Ovary (tissue), 9 donors: Measurements from ENCODE around the gene FAR2. TPM values are rescaled to one million over a fixed set of nuclear protein-coding genes. Genes with fewer than 3 reads are reported as not detected.

Source experiments
- DNase-seq, 5 donors: peaks; one replicate each; pipeline ENCODE4 v3.0.0-alpha.2; 2019 to 2020
- H3K27ac ChIP-seq, 2 donors: fragments of 200-600 bp; one replicate each; pipeline versions ENCODE4 v1.5.1 to v1.8.0; 2019 to 2022
- H3K27me3 ChIP-seq: fragments of 200-600 bp; one replicate; pipeline ENCODE4 v1.8.0; 2022
- H3K36me3 ChIP-seq: fragments of 200-600 bp; sonication (generic); one replicate; pipeline ENCODE4 v1.5.1; 2019
- H3K4me1 ChIP-seq: one replicate; pipeline ENCODE4 v1.8.1; 2013; ENCODE audit warnings: mild to moderate bottlenecking, moderate library complexity; ENCODE audit not compliant: insufficient read depth
- H3K4me3 ChIP-seq: fragments of 200-600 bp; sonication (generic); one replicate; pipeline ENCODE4 v1.5.1; 2017
- H3K9me3 ChIP-seq, 2 donors: fragments of 200-600 bp in 1 of 2; sonication (generic) in 1 of 2; one replicate each; pipeline versions ENCODE4 v1.5.1 to v1.8.1; 2013 to 2019; ENCODE audit warnings: mild to moderate bottlenecking in 1 of 2, moderate library complexity in 1 of 2
- EP300 ChIP-seq: sonication (generic); formaldehyde crosslinking; IDR thresholded peaks from one replicate; pipeline ENCODE4 v1.6.1; 2017; ENCODE audit warnings: antibody characterized with exemption
- POLR2A ChIP-seq: fragments of 450-650 bp; IDR thresholded peaks from one replicate; pipeline ENCODE4 v1.6.1; 2017; ENCODE audit warnings: antibody characterized with exemption, mild to moderate bottlenecking, moderate library complexity
- WGBS, 3 donors: extraction: QIAGEN DNeasy Blood & Tissue Kit in 1 of 3; methylation state at CpG; one replicate each; pipeline versions ENCODE4 v1.1.5 to v1.1.7; 2013 to 2017; 5-methylcytosine and 5-hydroxymethylcytosine counted together
- intact Hi-C, 4 donors: fragments of 100-400 bp; cut with DNase I; formaldehyde crosslinking; loops; one replicate each; pipeline versions ENCODE4 v1.11.0 to v1.15.1; 2022 to 2023
- polyA plus RNA-seq, 2 donors: library from polyadenylated mRNA; stranded (reverse); fragments of 200-250 nt in 1 of 2; fragments of 350-450 nt in 1 of 2; fragmentation: Illumina TruSeq in 1 of 2; extraction: RNeasy Lipid Tissue Mini Kit (QIAGEN cat#74804) in 1 of 2; gene quantifications; one replicate each; pipeline ENCODE4 v1.2.3, GENCODE V29; 2013 to 2014
- total RNA-seq, 7 donors: library from RNA; depleted of rRNA in 2 of 7; stranded (reverse); fragments of >200 nt in 2 of 7; fragmentation: NEBNext Ultra II Directional in 3 of 7; extraction: Animal tissue kit (Norgen Biotek cat#: 25700) in 3 of 7; gene quantifications; one replicate each; pipeline versions ENCODE4 v1.1.0 to v1.2.4, GENCODE V29; 2016 to 2023
- TF ChIP-seq, protein P1 (sequence below), 3 donors: fragments of 450-650 bp in 2 of 3; fragments of 200-600 bp in 1 of 3; IDR thresholded peaks; one replicate each; pipeline versions ENCODE4 v1.5.1 to v1.8.0; 2016 to 2022; ENCODE audit warnings: antibody characterized with exemption in 3 of 3, mild to moderate bottlenecking in 1 of 3
- donor health status: DM: no; HTN: no; CAD: no; lungs with moderate emphysema.
- donor health status: DM: no; HTN: no; CAD: no.
- donor health status: Bipolar disorder and iron deficiency.
- donor health status: DM: yes; HTN: yes; CAD: no.
- donor health status: DM: no; HTN: no; CAD: no.
- donor health status: DM: yes; HTN: yes; CAD: no.

The FAR2 gene
- total and polyA plus RNA-seq, 9 donors: 0.41 to 5.3 (median 1.5) TPM

DNA sequence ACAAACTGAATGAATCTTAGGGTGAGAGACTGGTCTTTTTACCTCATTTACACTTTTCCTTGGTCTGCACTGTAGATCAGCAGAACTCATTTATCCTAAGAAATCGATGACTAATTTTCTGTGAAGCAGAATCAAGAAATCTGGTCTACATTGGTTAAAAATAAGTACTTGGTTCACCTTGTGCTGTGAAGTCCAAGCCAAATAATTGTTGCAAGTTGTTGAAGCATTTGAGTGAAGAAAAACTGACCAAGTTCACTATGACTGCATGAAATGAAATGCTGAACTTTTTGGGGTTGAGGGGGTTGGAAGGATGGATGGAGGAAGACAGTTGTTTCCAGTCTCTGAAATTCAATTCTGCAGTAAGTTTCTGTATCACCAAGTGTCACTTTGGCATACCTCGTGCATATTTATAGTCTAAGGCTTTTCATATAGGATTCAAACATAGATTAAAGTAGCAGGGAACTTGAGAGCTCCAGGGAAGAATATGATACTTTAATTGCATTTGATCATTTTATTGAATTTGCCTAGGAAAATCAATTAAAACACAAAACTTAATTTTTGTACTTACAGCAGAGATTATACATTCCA, 75.0 kb downstream of the FAR2 start:
- Histone ChIP-seq H3K4me3 (no peak overlapping the region), H3K9me3 (no peaks in the 10 kb centered on the region), H3K4me1 (no peaks in the 10 kb centered on the region), H3K27ac (no peak overlapping the region), H3K36me3 (no peaks in the 10 kb centered on the region), H3K27me3 (no peaks in the 10 kb centered on the region)
- 71 to 88% (median 83%) methylated on average over 2 of the region's 2 CpGs for WGBS, 3 donors
- intact Hi-C loops: no loop called here
- DNase-seq: no peak
- TF ChIP-seq POLR2A (no peak), EP300 (no peak)
- TF ChIP-seq, protein P1, sequence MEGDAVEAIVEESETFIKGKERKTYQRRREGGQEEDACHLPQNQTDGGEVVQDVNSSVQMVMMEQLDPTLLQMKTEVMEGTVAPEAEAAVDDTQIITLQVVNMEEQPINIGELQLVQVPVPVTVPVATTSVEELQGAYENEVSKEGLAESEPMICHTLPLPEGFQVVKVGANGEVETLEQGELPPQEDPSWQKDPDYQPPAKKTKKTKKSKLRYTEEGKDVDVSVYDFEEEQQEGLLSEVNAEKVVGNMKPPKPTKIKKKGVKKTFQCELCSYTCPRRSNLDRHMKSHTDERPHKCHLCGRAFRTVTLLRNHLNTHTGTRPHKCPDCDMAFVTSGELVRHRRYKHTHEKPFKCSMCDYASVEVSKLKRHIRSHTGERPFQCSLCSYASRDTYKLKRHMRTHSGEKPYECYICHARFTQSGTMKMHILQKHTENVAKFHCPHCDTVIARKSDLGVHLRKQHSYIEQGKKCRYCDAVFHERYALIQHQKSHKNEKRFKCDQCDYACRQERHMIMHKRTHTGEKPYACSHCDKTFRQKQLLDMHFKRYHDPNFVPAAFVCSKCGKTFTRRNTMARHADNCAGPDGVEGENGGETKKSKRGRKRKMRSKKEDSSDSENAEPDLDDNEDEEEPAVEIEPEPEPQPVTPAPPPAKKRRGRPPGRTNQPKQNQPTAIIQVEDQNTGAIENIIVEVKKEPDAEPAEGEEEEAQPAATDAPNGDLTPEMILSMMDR (IDR thresholded peaks at IDR 0.05): no peak

DNA sequence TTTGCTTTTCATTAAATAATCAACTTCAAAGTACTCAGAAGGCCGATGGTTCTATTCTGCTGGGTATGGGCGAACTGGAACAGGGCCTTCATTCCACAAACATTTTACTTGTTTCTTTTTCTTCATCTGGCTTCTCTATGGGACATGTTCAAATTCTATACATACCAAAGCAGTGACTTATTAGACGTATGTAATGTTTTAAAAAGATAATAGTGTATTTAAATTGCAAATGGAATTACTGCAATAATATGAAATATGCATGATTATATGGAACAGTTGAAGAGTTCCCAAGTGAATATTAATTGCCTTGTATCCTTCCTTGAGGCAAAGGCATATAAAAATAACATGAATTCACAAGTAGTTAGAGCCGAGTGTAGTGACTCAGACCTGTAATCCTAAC, 75.5 kb downstream of the FAR2 start:
- TF ChIP-seq, protein P1 (IDR thresholded peaks at IDR 0.05): no peak
- TF ChIP-seq POLR2A: no peak
- WGBS, 3 donors: 54 to 70% (median 60%) methylated on average over 4 of the region's 4 CpGs

DNA sequence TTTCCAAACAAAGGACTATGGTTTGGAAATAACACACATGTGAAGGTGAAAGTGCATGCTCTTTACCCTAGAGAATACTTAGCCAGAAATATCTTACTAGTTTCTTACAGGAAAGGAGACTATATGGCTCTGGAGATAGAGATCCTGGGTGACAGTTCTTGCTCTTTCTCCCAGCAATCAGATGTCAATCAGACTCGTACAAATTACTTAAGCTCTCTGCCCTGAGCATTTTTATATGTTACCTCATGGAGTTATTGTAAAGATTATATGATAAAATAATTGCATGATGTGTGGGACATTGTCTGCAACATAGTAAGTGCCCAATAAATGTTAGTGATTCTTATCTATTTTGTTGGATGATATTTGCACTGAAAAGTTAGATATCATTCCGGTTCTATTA, 76.8 kb downstream of the FAR2 start:
- intact Hi-C loops: no loop called here
- no peaks in the 10 kb centered on the region for H3K9me3 ChIP-seq

More for the DNA sequence above, 75.5 kb downstream of the FAR2 start:
- Histone ChIP-seq H3K27me3 (no peaks in the 10 kb centered on the region), H3K4me1 (no peaks in the 10 kb centered on the region), H3K9me3 (no peaks in the 10 kb centered on the region), H3K4me3 (no peak overlapping the region), H3K27ac (no peak overlapping the region), H3K36me3 (no peaks in the 10 kb centered on the region)
- intact Hi-C loops: no loop called here
- DNase-seq: no peak

DNA sequence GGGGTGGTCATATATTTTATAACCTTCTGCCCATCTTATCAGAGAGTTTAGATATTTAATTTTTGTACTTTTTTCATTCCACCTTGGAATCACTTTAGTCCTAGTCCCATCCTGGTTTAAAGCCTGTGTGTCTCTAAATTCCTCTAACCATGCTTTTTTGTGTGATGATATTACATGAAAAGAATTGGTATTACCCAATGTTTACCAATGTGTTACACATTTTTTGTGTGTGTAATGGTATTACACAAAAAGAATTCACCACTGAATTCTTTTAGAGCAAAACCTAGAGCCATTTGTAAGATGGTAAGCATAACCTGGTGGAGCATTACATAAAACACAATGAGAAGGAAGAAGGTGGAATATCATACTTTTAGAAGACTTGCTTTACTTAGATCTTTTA, 77.5 kb downstream of the FAR2 start:
- TF ChIP-seq, protein P1 (IDR thresholded peaks at IDR 0.05): no peak
- TF ChIP-seq EP300: no peak
- TF ChIP-seq POLR2A: no peak
- intact Hi-C loops: no loop called here
- H3K4me3 ChIP-seq: no peak overlapping the region
- no peaks in the 10 kb centered on the region for H3K36me3 ChIP-seq
- no peaks in the 10 kb centered on the region for H3K4me1 ChIP-seq
- no peak overlapping the region for H3K27ac ChIP-seq
- no peak for DNase-seq
- H3K9me3 ChIP-seq: no peaks in the 10 kb centered on the region
- no peaks in the 10 kb centered on the region for H3K27me3 ChIP-seq

More for the DNA sequence above, 76.8 kb downstream of the FAR2 start:
- Histone ChIP-seq H3K27ac (no peak overlapping the region), H3K4me1 (no peaks in the 10 kb centered on the region), H3K4me3 (no peak overlapping the region), H3K27me3 (no peaks in the 10 kb centered on the region), H3K36me3 (no peaks in the 10 kb centered on the region)
- 64 to 69% (median 69%) methylated on average over 2 of the region's 2 CpGs for WGBS, 3 donors
- TF ChIP-seq EP300: no peak
- TF ChIP-seq, protein P1 (IDR thresholded peaks at IDR 0.05): no peak
- no peak for DNase-seq
